GM12872 (cell line): ENCODE results near the gene CORO1C.

Experiments
- CTCF ChIP-seq: IDR thresholded peaks from 3 replicates; pipeline ENCODE4 v1.5.1; 2011; ENCODE audit warnings: low read depth, mild to moderate bottlenecking, low read length, moderate library complexity; ENCODE audit not compliant: insufficient read depth

Gene CORO1C

DNA sequence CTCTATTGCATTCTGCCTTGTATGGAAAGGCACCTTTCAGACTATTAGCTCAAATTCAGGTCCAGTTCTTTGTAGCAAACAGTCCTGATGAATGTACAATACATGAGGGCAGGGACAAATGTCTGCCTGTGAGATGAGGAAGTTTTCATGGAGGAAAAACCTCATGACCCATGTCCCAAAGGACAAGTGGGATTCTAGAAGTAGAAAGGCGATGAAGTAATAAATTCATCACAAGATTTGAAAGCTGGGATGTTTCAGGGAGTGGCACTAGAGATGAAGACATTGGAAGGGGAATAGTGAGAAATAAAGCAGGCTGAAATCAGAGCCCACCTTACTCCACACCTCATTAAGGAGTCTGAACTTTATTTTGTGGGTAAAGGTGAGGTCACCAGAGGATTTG lies 4.2 kb downstream of the CORO1C start:
- TF ChIP-seq CTCF, result no peak

DNA sequence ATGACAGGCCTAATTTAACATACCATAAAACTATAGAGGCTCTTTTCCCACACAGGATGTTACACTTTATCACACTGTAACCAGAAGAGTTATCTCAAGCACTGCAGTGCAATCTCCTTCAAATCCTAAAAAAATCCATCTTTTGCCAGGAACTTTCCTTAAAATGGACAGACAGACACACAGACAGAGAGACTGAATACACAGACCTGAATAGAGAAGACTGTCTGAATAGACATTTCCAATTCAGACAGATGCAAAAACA lies 6.5 kb downstream of the CORO1C start:
- no peak for TF ChIP-seq CTCF

DNA sequence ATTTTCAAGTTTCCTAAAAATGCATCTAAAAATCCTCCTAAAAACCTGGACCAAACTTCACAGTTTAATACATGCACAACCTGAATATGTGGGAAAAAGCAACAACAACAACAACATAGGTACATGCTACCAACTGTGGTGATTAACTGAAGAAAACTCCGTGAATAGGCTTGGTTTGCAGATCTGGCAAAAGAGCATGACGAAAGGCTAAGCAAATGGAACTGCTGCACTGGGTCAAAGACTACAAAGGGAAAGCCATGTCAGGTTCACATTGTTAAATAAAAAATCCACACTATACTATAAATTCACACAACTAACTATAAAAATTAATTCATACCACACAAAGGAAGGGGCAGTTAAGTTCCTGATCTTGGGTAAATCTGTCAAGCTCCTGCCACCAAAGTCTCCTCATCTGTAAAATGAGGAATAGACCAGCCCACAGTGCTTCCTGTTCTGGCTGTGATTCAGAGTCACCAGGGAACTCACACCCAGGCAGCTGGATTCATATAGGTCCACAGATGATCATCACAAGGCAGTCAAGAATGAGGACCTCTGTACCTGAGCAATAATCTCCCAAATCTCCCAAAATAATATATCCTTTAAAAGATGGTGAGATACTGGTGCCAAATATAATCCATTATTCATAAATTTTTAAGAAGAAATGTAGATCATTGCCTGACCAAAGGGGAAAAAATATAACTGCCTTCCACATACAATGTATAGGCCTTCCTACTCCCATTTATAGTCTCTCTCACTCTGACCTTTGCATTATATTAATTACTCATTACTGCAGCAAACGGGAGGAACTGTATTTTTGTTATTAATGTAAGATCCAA lies 7.0 kb downstream of the CORO1C start:
- no peak for TF ChIP-seq CTCF

- TF ChIP-seq CTCF, result no peak
Observed at GRCh38 chr12:108722992-108723766, 8.1 kb downstream of the CORO1C start.

DNA sequence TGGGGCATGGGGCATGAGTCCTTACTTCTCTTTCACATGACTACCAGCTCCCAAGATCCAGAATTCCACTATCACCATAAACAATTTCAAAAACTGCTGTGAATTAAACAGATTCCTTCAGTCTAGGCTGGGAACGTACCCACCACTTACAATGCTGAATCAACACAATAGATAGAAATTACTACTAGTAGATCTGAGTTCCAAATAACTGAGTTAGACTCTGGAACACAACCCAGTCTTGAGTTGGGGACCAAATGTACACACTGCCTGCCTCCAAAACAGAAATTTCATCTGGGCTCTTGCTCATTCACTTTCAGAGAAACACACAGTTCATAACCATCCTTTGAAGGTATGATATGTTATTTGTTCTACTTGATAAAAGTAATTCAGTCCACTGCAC lies 8.9 kb downstream of the CORO1C start:
- TF ChIP-seq CTCF, result no peak

GRCh38 chr12:108721824-108722223 lies 9.5 kb downstream of the CORO1C start:
- TF ChIP-seq CTCF, result no peak

GRCh38 chr12:108720757-108721514 lies 10.4 kb downstream of the CORO1C start:
- no peak for TF ChIP-seq CTCF
